Endothelial cell of umbilical vein (primary cell): ENCODE data around the gene EZR. TPM values are rescaled to one million over a fixed set of nuclear protein-coding genes. Genes with fewer than 3 reads are reported as not detected.

Experiments
- BruUV-seq: library from RNA; stranded (reverse); fragments of 400-500 nt; replicated peaks from 2 replicates; lab custom pipeline; 2021; lab: Mats Ljungman, UMichigan
- CTCF ChIA-PET: fragments of 300-600, 350-600 bp; sonication (Branson Sonifier 250); formaldehyde crosslinking; loops from one replicate; lab custom pipeline; 2021; ENCODE audit warnings: antibody characterized with exemption, inconsistent platforms; lab: Charles Lee
- POLR2A ChIA-PET: fragments of 300-600, 350-600 bp; sonication (Branson Sonifier 250); formaldehyde crosslinking; loops from one replicate; lab custom pipeline; 2021; ENCODE audit warnings: antibody characterized with exemption, inconsistent platforms; lab: Charles Lee
- DNase-seq: peaks from one replicate; pipeline ENCODE4 v3.0.0-alpha.2; 2011; ENCODE audit warnings: low read depth, low spot score
- FAIRE-seq: peaks from 2 replicates; lab custom pipeline; 2011; peaks lifted over from hg19 to GRCh38; lab: Jason Lieb, UNC
- H2AFZ ChIP-seq: 2 replicates; pipeline ENCODE4 v1.6.0; 2012; ENCODE audit warnings: low read depth, low read length, control low read depth, inconsistent platforms
- H3K27ac ChIP-seq: 2 replicates; pipeline ENCODE4 v1.5.1; 2011; ENCODE audit warnings: low read depth, mild to moderate bottlenecking, control low read depth, low read length, moderate library complexity; ENCODE audit not compliant: insufficient read depth
- H3K27me3 ChIP-seq, 2 experiments: 2 replicates each; pipeline versions ENCODE4 v1.6.0 to v1.6.1; 2011; ENCODE audit warnings: low read length in 2 of 2, mixed read lengths in 1 of 2; ENCODE audit not compliant: control insufficient read depth in 2 of 2, insufficient read depth in 2 of 2
- H3K36me3 ChIP-seq, 2 experiments: 2 replicates in 1 of 2; 3 replicates in 1 of 2; pipeline ENCODE4 v1.5.1; 2011; ENCODE audit warnings: low read length in 2 of 2, mild to moderate bottlenecking in 1 of 2, moderate library complexity in 1 of 2; ENCODE audit not compliant: control insufficient read depth in 2 of 2, insufficient read depth in 2 of 2; ENCODE audit errors: extremely low read depth in 1 of 2
- H3K4me1 ChIP-seq: 3 replicates; pipeline ENCODE4 v1.5.1; 2011; ENCODE audit warnings: mild to moderate bottlenecking, low read length; ENCODE audit not compliant: control insufficient read depth, insufficient read depth; ENCODE audit errors: extremely low read depth
- H3K4me2 ChIP-seq: 2 replicates; pipeline ENCODE4 v1.6.1; 2011; ENCODE audit warnings: low read length, control low read depth, mixed read lengths; ENCODE audit not compliant: insufficient read depth
- H3K4me3 ChIP-seq, 3 experiments: fragments of 200-600 bp in 1 of 3; sonication (generic), shearing (Covaris generic) in 1 of 3; replicated peaks in 1 of 3; 2 replicates each; pipeline ENCODE4 v1.5.1; 2011 to 2016; ENCODE audit warnings: control low read depth in 3 of 3, low read length in 3 of 3, mild to moderate bottlenecking in 2 of 3, inconsistent platforms in 1 of 3, low read depth in 1 of 3, moderate library complexity in 1 of 3; ENCODE audit not compliant: insufficient read depth in 1 of 3
- H3K79me2 ChIP-seq: 2 replicates; pipeline ENCODE4 v1.6.0; 2012; ENCODE audit warnings: low read length, inconsistent platforms; ENCODE audit not compliant: control insufficient read depth, insufficient read depth
- H3K9ac ChIP-seq: replicated peaks from 2 replicates; pipeline ENCODE3; 2011; ENCODE audit warnings: low read length, control low read depth; ENCODE audit not compliant: insufficient read depth; ENCODE audit errors: extremely low read depth
- H3K9me1 ChIP-seq: replicated peaks from 3 replicates; pipeline ENCODE4 v1.6.0; 2011; ENCODE audit warnings: mild to moderate bottlenecking, low read length; ENCODE audit not compliant: control insufficient read depth, insufficient read depth; ENCODE audit errors: extremely low read depth
- H3K9me3 ChIP-seq: replicated peaks from 2 replicates; pipeline ENCODE4 v1.5.1; 2012; ENCODE audit warnings: low read length, inconsistent platforms; ENCODE audit not compliant: control insufficient read depth, insufficient read depth
- H4K20me1 ChIP-seq: replicated peaks from 2 replicates; pipeline ENCODE3; 2011; ENCODE audit warnings: mild to moderate bottlenecking, low read length; ENCODE audit not compliant: control insufficient read depth, insufficient read depth; ENCODE audit errors: extremely low read depth
- CTCF ChIP-seq, 2 donors: IDR thresholded peaks; 1 replicate in 1 of 2; 2 replicates in 1 of 2; pipeline ENCODE4 v1.5.1; 2011; ENCODE audit warnings: low read length in 2 of 2, mild to moderate bottlenecking in 2 of 2, moderate library complexity in 2 of 2, control low read depth in 1 of 2, inconsistent platforms in 1 of 2, low read depth in 1 of 2; ENCODE audit not compliant: insufficient read depth in 1 of 2; ENCODE audit errors: extremely low read depth in 1 of 2
- FOS ChIP-seq: IDR thresholded peaks from 2 replicates; pipeline ENCODE4 v1.6.1; 2011; ENCODE audit warnings: mild to moderate bottlenecking, low read length, moderate library complexity, borderline replicate concordance; ENCODE audit not compliant: insufficient read depth
- MAX ChIP-seq: IDR thresholded peaks from 2 replicates; pipeline ENCODE4 v1.6.1; 2011; ENCODE audit not compliant: insufficient read depth, insufficient read length
- POLR2AphosphoS5 ChIP-seq: IDR thresholded peaks from 2 replicates; pipeline ENCODE4 v1.6.1; 2012; ENCODE audit warnings: low read depth, mild to moderate bottlenecking, control low read depth, low read length, moderate library complexity; ENCODE audit not compliant: insufficient read depth
- dilution Hi-C: fragments of 300-500 bp; cut with MboI; formaldehyde crosslinking; loops from one replicate; pipeline ENCODE4 v1.15.0; 2019; ENCODE audit warnings: low sequenced_read_pairs; ENCODE audit not compliant: extremely low pct_ligation_motif_present
- intact Hi-C: fragments of 100-400 bp; cut with micrococcal nuclease; formaldehyde crosslinking; loops from one replicate; pipeline ENCODE4 v1.10.0; 2022
- polyA plus RNA-seq, 4 experiments: library from polyadenylated mRNA; depleted of rRNA in 3 of 4; stranded (reverse) in 3 of 4; unstranded in 1 of 4; fragments of >200 nt; gene quantifications; 2 replicates each; pipeline versions ENCODE4 v1.2.1 to v1.2.3, GENCODE V29; 2011 to 2012; ENCODE audit warnings: missing spikeins in 1 of 4
- total RNA-seq: library from RNA; stranded (reverse); gene quantifications from 2 replicates; pipeline ENCODE4 v1.2.3, GENCODE V29; 2021

EZR gene
- total and polyA plus RNA-seq, 2 donors (not counting 3 experiments of a cell fraction or from before 2014, with no cell fraction given), result 58.5 to 108 TPM

GRCh38 chr6:158799051-158799792 is 19.9 kb downstream of the EZR start:
- Histone ChIP-seq H3K9ac (no peak overlapping the region), H3K9me3 (no peaks in the 10 kb centered on the region), H2AFZ (no peak overlapping the region), H3K79me2 (peaks cover 97% of the 10 kb centered on the region), H3K4me1 (peaks cover 28% of the 10 kb centered on the region), H3K27ac (no peak overlapping the region), H3K36me3 (no peaks in the 10 kb centered on the region), H3K9me1 (no peaks in the 10 kb centered on the region), H4K20me1 (peaks cover 6% of the 10 kb centered on the region), H3K4me3 (no peak overlapping the region), H3K27me3 (no peaks in the 10 kb centered on the region), H3K4me2 (peak overlapping the region; percentile 4)
- ChIA-PET POLR2A (no interaction called here), CTCF (interaction anchor here (0.9 to 2.4 kb wide), 11 partner anchors 10 to 173 kb away, joined by 3 to 9 read pairs (median 3); partner anchors contain the start of gene EZR)
- DNase-seq (peak; percentile 85), FAIRE-seq (peak; percentile 84)
- TF ChIP-seq FOS (peak; percentile 19), POLR2AphosphoS5 (peak; percentile 15), CTCF (IDR thresholded peaks at IDR 0.05; ENCODE audit: extremely low read depth in 1 of 2, insufficient read depth in 1 of 2, low read depth in 1 of 2, low read length in 2 of 2) (peak; percentile 17 to 28), MAX (no peak)
- dilution Hi-C loops (no loop called here), intact Hi-C loops (loop anchor here (2.0 kb wide), 1 partner anchor 18 kb away; no protein-coding TSS in a partner anchor)
- BruUV-seq, result no TSS peak
